ENCODE measurements around the gene RPTOR.

Gene RPTOR

GRCh38 chr17:80780381-80781198, 236.0 kb downstream of the RPTOR start:
- no peak for DNase-seq (ENCODE audit: low read depth, low spot score)

GRCh38 chr17:80781211-80781610, 236.6 kb downstream of the RPTOR start:
- no peak for DNase-seq (ENCODE audit: low read depth, low spot score)

- DNase-seq (ENCODE audit: low read depth, low spot score), result peak; percentile 77
These were observed 237.2 kb downstream of the RPTOR start for GRCh38 chr17:80781807-80782277.

GRCh38 chr17:80782536-80783427, 238.1 kb downstream of the RPTOR start:
- DNase-seq (ENCODE audit: low read depth, low spot score), result no peak

GRCh38 chr17:80783486-80783885, 238.8 kb downstream of the RPTOR start:
- no peak for DNase-seq (ENCODE audit: low read depth, low spot score)

- no peak for DNase-seq (ENCODE audit: low read depth, low spot score)
These were observed 239.3 kb downstream of the RPTOR start for GRCh38 chr17:80783971-80784370.

- no peak for DNase-seq (ENCODE audit: low read depth, low spot score)
These were observed 241.0 kb downstream of the RPTOR start for GRCh38 chr17:80785477-80786178.

GRCh38 chr17:80786470-80786869, 241.8 kb downstream of the RPTOR start:
- DNase-seq (ENCODE audit: low read depth, low spot score), result peak; percentile 31

- no peak for DNase-seq (ENCODE audit: low read depth, low spot score)
These were observed 242.2 kb downstream of the RPTOR start for GRCh38 chr17:80786887-80787286.

- no peak for DNase-seq (ENCODE audit: low read depth, low spot score)
These were observed 243.2 kb downstream of the RPTOR start for GRCh38 chr17:80787881-80788280.

- no peak for DNase-seq (ENCODE audit: low read depth, low spot score)
These were observed 244.8 kb downstream of the RPTOR start for GRCh38 chr17:80789356-80789902.

- no peak for DNase-seq (ENCODE audit: low read depth, low spot score)
These were observed 245.6 kb downstream of the RPTOR start for GRCh38 chr17:80790021-80790765.

- DNase-seq (ENCODE audit: low read depth, low spot score), result no peak
These were observed 246.5 kb downstream of the RPTOR start for GRCh38 chr17:80790981-80791742.

GRCh38 chr17:80791758-80792284, 247.2 kb downstream of the RPTOR start:
- no peak for DNase-seq (ENCODE audit: low read depth, low spot score)

GRCh38 chr17:80792373-80792781, 247.7 kb downstream of the RPTOR start:
- no peak for DNase-seq (ENCODE audit: low read depth, low spot score)

- DNase-seq (ENCODE audit: low read depth, low spot score), result no peak
These were observed 248.8 kb downstream of the RPTOR start for GRCh38 chr17:80793421-80793820.

GRCh38 chr17:80793851-80794267, 249.2 kb downstream of the RPTOR start:
- no peak for DNase-seq (ENCODE audit: low read depth, low spot score)

GRCh38 chr17:80794281-80795089, 249.8 kb downstream of the RPTOR start:
- no peak for DNase-seq (ENCODE audit: low read depth, low spot score)

GRCh38 chr17:80795090-80795580, 250.5 kb downstream of the RPTOR start:
- no peak for DNase-seq (ENCODE audit: low read depth, low spot score)
